Measurements from ENCODE around the gene HYLS1.
"Not testable (repeated sequence)": the region's sequence is repeated elsewhere in the genome, so short reads cannot be mapped to it uniquely, and the experiment has no call there.

The HYLS1 gene

GRCh38 chr11:125887373-125888324 lies at the start of gene HYLS1:
HYLS1 (plus strand) TSS chr11:125887668; CDS start chr11:125899369, 11,701 bp downstream.
- ATAC-seq = peak; percentile 92 to 94

GRCh38 chr11:125842321-125842948 lies 45.0 kb upstream of the HYLS1 start:
- ATAC-seq = no peak

- no peak for ATAC-seq
Measured at GRCh38 chr11:125846188-125846587, 41.3 kb upstream of the HYLS1 start.

- not testable (repeated sequence) for ATAC-seq
Measured at GRCh38 chr11:125857670-125858069, 29.8 kb upstream of the HYLS1 start.

GRCh38 chr11:125862786-125863185 lies 24.7 kb upstream of the HYLS1 start:
- not testable (repeated sequence) for ATAC-seq

- not testable (repeated sequence) for ATAC-seq
Measured at GRCh38 chr11:125865354-125865753, 22.1 kb upstream of the HYLS1 start.

- ATAC-seq = no peak
Measured at GRCh38 chr11:125869521-125869920, 17.9 kb upstream of the HYLS1 start.

- ATAC-seq = no peak
Measured at GRCh38 chr11:125871391-125872137, 15.9 kb upstream of the HYLS1 start.

GRCh38 chr11:125872138-125872491 lies 15.4 kb upstream of the HYLS1 start:
- no peak for ATAC-seq

GRCh38 chr11:125873881-125874555 lies 13.4 kb upstream of the HYLS1 start:
- ATAC-seq = no peak

GRCh38 chr11:125874556-125875124 lies 12.8 kb upstream of the HYLS1 start:
- peak; percentile 65 to 67 for ATAC-seq

GRCh38 chr11:125881291-125881690 lies 6.2 kb upstream of the HYLS1 start:
- ATAC-seq = no peak

- ATAC-seq = no peak
Measured at GRCh38 chr11:125883375-125883774, 4.1 kb upstream of the HYLS1 start.

- peak; percentile 15 to 21 for ATAC-seq
Measured at GRCh38 chr11:125886997-125887372, 483 bp upstream of the HYLS1 start.

- ATAC-seq = no peak
Measured at GRCh38 chr11:125890447-125891100, 3.1 kb downstream of the HYLS1 start.

GRCh38 chr11:125892071-125892470 lies 4.6 kb downstream of the HYLS1 start:
- ATAC-seq = no peak

- no peak for ATAC-seq
Measured at GRCh38 chr11:125892994-125893393, 5.5 kb downstream of the HYLS1 start.

GRCh38 chr11:125901872-125902271 lies 14.4 kb downstream of the HYLS1 start:
- ATAC-seq = no peak

GRCh38 chr11:125902277-125902926 lies 14.9 kb downstream of the HYLS1 start:
- ATAC-seq = no peak

GRCh38 chr11:125902927-125903710 lies 15.7 kb downstream of the HYLS1 start, which contains the start of gene PUS3:
PUS3 (minus strand) TSS chr11:125903206; CDS start chr11:125896284, 6,922 bp downstream.
- peak; percentile 86 to 92 for ATAC-seq
